Thymus (tissue), 11 donors: ENCODE data around the gene LRIT2. TPM values are rescaled to one million over a fixed set of nuclear protein-coding genes. Genes with fewer than 3 reads are reported as not detected.

Experiments
- DNase-seq, 9 donors: peaks; one replicate each; pipeline ENCODE4 v3.0.0-alpha.2; 2013; ENCODE audit warnings: low spot score in 9 of 9, low read depth in 6 of 9, missing footprints in 1 of 9
- H3K27ac ChIP-seq, 2 donors: one replicate each; pipeline ENCODE4 v1.5.1; 2013; ENCODE audit warnings: control low read depth in 1 of 2, low read depth in 1 of 2, low read length in 1 of 2, mild to moderate bottlenecking in 1 of 2, moderate library complexity in 1 of 2
- H3K27me3 ChIP-seq, 2 donors: one replicate each; pipeline ENCODE4 v1.5.1; 2013; ENCODE audit warnings: low read length in 1 of 2; ENCODE audit not compliant: control insufficient read depth in 2 of 2, insufficient read depth in 1 of 2
- H3K36me3 ChIP-seq, 2 donors: one replicate each; pipeline ENCODE4 v1.5.1; 2013; ENCODE audit warnings: low read length in 1 of 2, mild to moderate bottlenecking in 1 of 2, moderate library complexity in 1 of 2; ENCODE audit not compliant: control insufficient read depth in 2 of 2, insufficient read depth in 2 of 2
- H3K4me1 ChIP-seq, 2 donors: one replicate each; pipeline ENCODE4 v1.5.1; 2013; ENCODE audit warnings: low read length in 2 of 2; ENCODE audit not compliant: control insufficient read depth in 2 of 2, insufficient read depth in 2 of 2
- H3K4me3 ChIP-seq, 2 donors: one replicate each; pipeline ENCODE4 v1.5.1; 2013; ENCODE audit warnings: low read length in 2 of 2, control low read depth in 1 of 2, mild to moderate bottlenecking in 1 of 2
- H3K9me3 ChIP-seq, 2 donors: one replicate each; pipeline ENCODE4 v1.5.1; 2013; ENCODE audit warnings: low read length in 1 of 2, mild to moderate bottlenecking in 1 of 2; ENCODE audit not compliant: control insufficient read depth in 2 of 2, insufficient read depth in 1 of 2
- WGBS: extraction: QIAGEN DNeasy Blood & Tissue Kit; methylation state at CpG from one replicate; pipeline ENCODE4 v1.1.7; 2013; 5-methylcytosine and 5-hydroxymethylcytosine counted together
- polyA plus RNA-seq: library from polyadenylated mRNA; stranded (reverse); fragments of 200-250 nt; gene quantifications from one replicate; pipeline ENCODE4 v1.2.3, GENCODE V29; 2013
- total RNA-seq: library from RNA; stranded (reverse); fragments of 120-200 nt; gene quantifications from one replicate; pipeline ENCODE4 v1.2.4, GENCODE V29; 2013
- donor health status: healthy.

Gene LRIT2
- total and polyA plus RNA-seq, 2 donors: not detected

GRCh38 chr10:84202349-84202748 lies 23.0 kb downstream of the LRIT2 start:
- Histone ChIP-seq H3K4me3 (no peak overlapping the region), H3K27ac (no peak overlapping the region), H3K27me3 (peaks cover 0 to 14% of the 10 kb centered on the region in 2 donors), H3K36me3 (no peaks in the 10 kb centered on the region), H3K4me1 (no peaks in the 10 kb centered on the region), H3K9me3 (peaks cover 0 to 1% of the 10 kb centered on the region in 2 donors)
- no peak for DNase-seq
- 92% methylated on average over 5 of the region's 5 CpGs for WGBS

- 95% methylated on average over 11 of the region's 11 CpGs for WGBS
- peaks cover 0 to 1% of the 10 kb centered on the region in 2 donors for H3K9me3 ChIP-seq
- no peaks in the 10 kb centered on the region for H3K4me1 ChIP-seq
- H3K36me3 ChIP-seq: no peaks in the 10 kb centered on the region
- no peak overlapping the region for H3K4me3 ChIP-seq
- H3K27me3 ChIP-seq: peaks cover 0 to 20% of the 10 kb centered on the region in 2 donors
- DNase-seq: no peak
- H3K27ac ChIP-seq: no peak overlapping the region
These were observed 23.7 kb downstream of the LRIT2 start for GRCh38 chr10:84201682-84202081.

DNA sequence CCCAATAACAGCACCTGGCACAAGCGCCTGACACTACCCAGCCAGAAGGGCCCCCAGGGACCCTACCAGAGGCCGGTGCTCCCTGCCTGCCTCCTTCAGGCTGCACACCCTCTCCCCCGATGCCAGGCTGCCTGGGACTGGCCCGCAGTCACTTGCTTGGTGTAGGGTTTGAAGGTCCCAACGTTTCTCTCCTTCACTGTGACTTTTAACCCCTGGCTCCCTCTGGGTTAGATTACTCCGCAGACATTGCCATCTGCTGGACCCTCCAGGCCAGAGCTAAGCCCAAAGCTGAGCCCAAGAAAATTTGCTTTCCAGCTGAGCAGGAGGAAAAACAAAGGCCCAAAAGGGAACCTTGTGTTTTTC lies 24.1 kb downstream of the LRIT2 start:
- peaks cover 0 to 1% of the 10 kb centered on the region in 2 donors for H3K9me3 ChIP-seq
- no peak overlapping the region for H3K27ac ChIP-seq
- no peak for DNase-seq
- H3K4me3 ChIP-seq: no peak overlapping the region
- H3K27me3 ChIP-seq: peaks cover 0 to 25% of the 10 kb centered on the region in 2 donors
- H3K4me1 ChIP-seq: peaks cover 0 to 2% of the 10 kb centered on the region in 2 donors
- 81% methylated on average over 6 of the region's 6 CpGs for WGBS
- no peaks in the 10 kb centered on the region for H3K36me3 ChIP-seq

DNA sequence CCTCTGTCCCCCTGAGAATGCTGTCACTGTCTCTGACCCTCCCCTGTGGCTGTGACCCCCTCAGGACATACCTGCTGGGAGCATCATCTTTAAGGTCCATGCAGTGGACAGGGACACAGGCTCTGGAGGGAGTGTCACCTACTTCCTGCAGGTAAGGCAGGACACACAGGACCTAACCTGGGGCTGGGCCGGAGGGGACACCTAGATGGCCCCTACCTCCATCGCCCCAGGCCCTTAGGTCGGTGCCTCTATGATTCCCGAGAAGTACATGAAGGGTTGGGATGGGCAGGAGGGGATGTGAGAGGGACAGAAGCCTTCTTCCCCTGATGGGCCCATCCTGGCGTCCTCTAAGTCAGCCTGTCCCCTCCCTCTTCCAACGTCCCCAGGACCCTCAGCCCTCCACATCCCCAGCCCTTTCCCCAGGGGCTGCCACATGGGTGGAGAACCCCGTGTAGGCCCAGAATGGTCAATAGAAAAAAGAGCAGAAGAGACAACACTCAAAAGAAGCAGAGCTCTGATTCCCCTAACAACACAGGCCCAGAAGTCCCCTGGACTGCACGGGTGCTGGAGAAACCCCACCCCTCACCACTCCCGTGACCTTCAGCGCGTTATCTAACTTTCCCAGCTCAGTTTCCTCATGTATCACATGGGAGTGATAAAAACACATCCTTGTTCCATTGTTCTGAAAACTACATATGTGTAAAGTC lies 24.7 kb downstream of the LRIT2 start:
- peaks cover 3 to 5% of the 10 kb centered on the region in 2 donors for H3K4me1 ChIP-seq
- WGBS: 92% methylated on average over 11 of the region's 11 CpGs
- H3K27ac ChIP-seq: no peak overlapping the region
- no peak for DNase-seq
- H3K27me3 ChIP-seq: peaks cover 2 to 30% of the 10 kb centered on the region in 2 donors
- H3K4me3 ChIP-seq: no peak overlapping the region
- peaks cover 0 to 1% of the 10 kb centered on the region in 2 donors for H3K9me3 ChIP-seq
- H3K36me3 ChIP-seq: no peaks in the 10 kb centered on the region

DNA sequence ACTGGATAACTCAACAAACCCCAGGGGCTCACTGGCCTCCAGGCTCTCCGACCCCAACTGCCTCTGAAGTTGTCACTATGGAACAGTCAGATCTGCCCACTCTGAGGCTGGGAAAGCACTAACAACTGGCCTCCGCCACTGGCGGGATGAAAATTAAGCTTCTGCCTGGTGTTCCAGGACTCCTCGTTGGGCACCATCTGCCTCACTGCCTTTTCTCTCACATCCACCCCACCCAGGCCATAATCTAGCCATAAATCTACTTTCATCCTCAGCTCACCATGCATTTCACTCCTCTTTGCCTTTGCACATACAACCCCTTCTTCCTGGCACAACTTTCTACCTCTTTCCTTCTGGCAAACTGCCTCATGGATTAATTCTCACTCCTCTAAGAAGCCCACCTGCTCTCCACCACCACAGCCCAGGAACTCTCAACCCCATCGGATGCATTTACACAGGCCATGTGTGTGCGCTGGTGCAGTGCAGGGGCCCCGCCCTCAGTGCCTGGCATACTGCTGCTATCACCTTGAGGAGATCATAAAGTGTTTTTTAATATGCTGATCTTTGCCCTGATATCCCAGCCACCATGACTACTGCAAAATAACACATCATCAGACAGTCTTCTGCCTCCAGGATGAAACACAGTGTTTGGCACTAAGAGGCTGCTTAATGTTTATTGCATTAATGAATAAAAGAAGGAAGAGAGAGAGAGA lies 27.0 kb downstream of the LRIT2 start:
- peaks cover 8 to 17% of the 10 kb centered on the region in 2 donors for H3K4me1 ChIP-seq
- H3K27ac ChIP-seq: no peak overlapping the region
- no peak for DNase-seq
- H3K4me3 ChIP-seq: no peak overlapping the region
- WGBS: 92% methylated on average over 7 of the region's 7 CpGs
- peaks cover 10 to 54% of the 10 kb centered on the region in 2 donors for H3K27me3 ChIP-seq
- peaks cover 0 to 1% of the 10 kb centered on the region in 2 donors for H3K9me3 ChIP-seq
- H3K36me3 ChIP-seq: no peaks in the 10 kb centered on the region

GRCh38 chr10:84197643-84198042 lies 27.7 kb downstream of the LRIT2 start:
- Histone ChIP-seq H3K4me1 (peaks cover 8 to 17% of the 10 kb centered on the region in 2 donors), H3K27ac (no peak overlapping the region), H3K4me3 (no peak overlapping the region), H3K36me3 (no peaks in the 10 kb centered on the region), H3K27me3 (peaks cover 10 to 61% of the 10 kb centered on the region in 2 donors), H3K9me3 (peaks cover 0 to 1% of the 10 kb centered on the region in 2 donors)
- no peak for DNase-seq
- 95% methylated on average over 5 of the region's 5 CpGs for WGBS

GRCh38 chr10:84196941-84197340 lies 28.4 kb downstream of the LRIT2 start:
- Histone ChIP-seq H3K9me3 (no peaks in the 10 kb centered on the region), H3K27me3 (peaks cover 10 to 66% of the 10 kb centered on the region in 2 donors)

DNA sequence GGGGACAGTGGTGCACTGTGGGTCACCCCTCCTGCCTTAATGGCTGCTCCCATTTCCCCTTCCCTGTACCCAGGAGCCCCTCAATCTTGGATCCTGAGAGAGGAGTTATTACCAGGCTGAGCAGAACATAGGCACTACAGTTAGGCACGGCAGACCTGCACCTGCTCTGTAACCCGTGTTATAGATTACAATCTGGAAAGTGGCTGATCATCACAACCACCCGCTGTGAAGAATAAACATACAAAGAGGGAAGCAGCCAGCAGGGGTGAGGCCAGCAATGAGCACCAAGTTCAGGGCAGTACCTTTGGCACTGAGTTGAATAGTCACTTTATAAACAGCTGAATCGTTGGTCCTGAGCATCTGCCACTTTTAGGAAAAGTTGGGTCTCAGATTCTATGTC lies 29.3 kb downstream of the LRIT2 start:
- WGBS: 16% methylated on average over 4 of the region's 4 CpGs
- H3K4me1 ChIP-seq: peaks cover 16 to 26% of the 10 kb centered on the region in 2 donors
- H3K27ac ChIP-seq: no peak overlapping the region
- no peaks in the 10 kb centered on the region for H3K36me3 ChIP-seq
- H3K27me3 ChIP-seq: peaks cover 10 to 72% of the 10 kb centered on the region in 2 donors
- no peaks in the 10 kb centered on the region for H3K9me3 ChIP-seq
- no peak overlapping the region for H3K4me3 ChIP-seq
- DNase-seq: peak in 2 of 9 donors; percentile 40 to 49

More at GRCh38 chr10:84196941-84197340, 28.4 kb downstream of the LRIT2 start:
- H3K36me3 ChIP-seq: no peaks in the 10 kb centered on the region
- H3K27ac ChIP-seq: no peak overlapping the region
- no peak overlapping the region for H3K4me3 ChIP-seq
- peaks cover 8 to 18% of the 10 kb centered on the region in 2 donors for H3K4me1 ChIP-seq
- no peak for DNase-seq
- 89% methylated on average over 5 of the region's 5 CpGs for WGBS
